Measurements from ENCODE around the gene ARSG. TPM values are rescaled to one million over a fixed set of nuclear protein-coding genes. Genes with fewer than 3 reads are reported as not detected.

Gene ARSG
- total and polyA plus RNA-seq, 2 of the 13 experiments (the other 11 are each of a cell fraction or from before 2014, with no cell fraction given) = 3.7 to 15.2 TPM

- TF ChIP-seq, protein P1, sequence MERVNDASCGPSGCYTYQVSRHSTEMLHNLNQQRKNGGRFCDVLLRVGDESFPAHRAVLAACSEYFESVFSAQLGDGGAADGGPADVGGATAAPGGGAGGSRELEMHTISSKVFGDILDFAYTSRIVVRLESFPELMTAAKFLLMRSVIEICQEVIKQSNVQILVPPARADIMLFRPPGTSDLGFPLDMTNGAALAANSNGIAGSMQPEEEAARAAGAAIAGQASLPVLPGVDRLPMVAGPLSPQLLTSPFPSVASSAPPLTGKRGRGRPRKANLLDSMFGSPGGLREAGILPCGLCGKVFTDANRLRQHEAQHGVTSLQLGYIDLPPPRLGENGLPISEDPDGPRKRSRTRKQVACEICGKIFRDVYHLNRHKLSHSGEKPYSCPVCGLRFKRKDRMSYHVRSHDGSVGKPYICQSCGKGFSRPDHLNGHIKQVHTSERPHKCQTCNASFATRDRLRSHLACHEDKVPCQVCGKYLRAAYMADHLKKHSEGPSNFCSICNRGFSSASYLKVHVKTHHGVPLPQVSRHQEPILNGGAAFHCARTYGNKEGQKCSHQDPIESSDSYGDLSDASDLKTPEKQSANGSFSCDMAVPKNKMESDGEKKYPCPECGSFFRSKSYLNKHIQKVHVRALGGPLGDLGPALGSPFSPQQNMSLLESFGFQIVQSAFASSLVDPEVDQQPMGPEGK (CRISPR knock-in tag; IDR thresholded peaks at IDR 0.05) = peak; percentile 96
- TF ChIP-seq HNRNPLL (IDR thresholded peaks at IDR 0.05; ENCODE audit: low read depth, low read length, poor library complexity, severe bottlenecking) (no peak), ASH2L (IDR thresholded peaks at IDR 0.05; ENCODE audit: insufficient read length, low read depth, low read length) (peak; percentile 99), GTF2F1 (IDR thresholded peaks at IDR 0.05; ENCODE audit: low read length) (no peak), RFXAP (CRISPR knock-in tag; IDR thresholded peaks at IDR 0.05; ENCODE audit: borderline replicate concordance) (0 out of 2 replicates have a peak, but pooled peaks have one; percentile 12), SALL2 (CRISPR knock-in tag; IDR thresholded peaks at IDR 0.05) (peak; percentile 33; the same call in 1 of the 2 replicates), ZNF839 (CRISPR knock-in tag; IDR thresholded peaks at IDR 0.05; ENCODE audit: borderline replicate concordance) (peak; percentile 79; the same call in 1 of the 2 replicates), REPIN1 (CRISPR knock-in tag; IDR thresholded peaks at IDR 0.05; ENCODE audit: borderline replicate concordance, low read depth) (no peak; the same call in 1 of the 2 replicates), HOXA7 (CRISPR knock-in tag; IDR thresholded peaks at IDR 0.05) (no peak), TSC22D2 (CRISPR knock-in tag; IDR thresholded peaks at IDR 0.05; ENCODE audit: borderline replicate concordance) (peak; percentile 95), HMG20B (CRISPR knock-in tag; conservative IDR thresholded peaks at IDR 0.05) (peak; percentile 88), NR2F6 (IDR thresholded peaks at IDR 0.05) (peak; percentile 87), NR2F6 (CRISPR knock-in tag; IDR thresholded peaks at IDR 0.05) (peak; percentile 95), ZNF12 (CRISPR knock-in tag; IDR thresholded peaks at IDR 0.05) (peak; percentile 71), ZNF180 (CRISPR knock-in tag; IDR thresholded peaks at IDR 0.05; ENCODE audit: borderline replicate concordance, low read depth) (no peak), NFATC3 (CRISPR knock-in tag; IDR thresholded peaks at IDR 0.05) (peak; percentile 32), ZKSCAN1 (IDR thresholded peaks at IDR 0.05; ENCODE audit: low read length) (peak; percentile 73; the same call in 1 of the 2 replicates), NAIF1 (CRISPR knock-in tag; IDR thresholded peaks at IDR 0.05; ENCODE audit: borderline replicate concordance) (peak; percentile 13; the same call in 1 of the 2 replicates)
- TF ChIP-seq, protein P2, sequence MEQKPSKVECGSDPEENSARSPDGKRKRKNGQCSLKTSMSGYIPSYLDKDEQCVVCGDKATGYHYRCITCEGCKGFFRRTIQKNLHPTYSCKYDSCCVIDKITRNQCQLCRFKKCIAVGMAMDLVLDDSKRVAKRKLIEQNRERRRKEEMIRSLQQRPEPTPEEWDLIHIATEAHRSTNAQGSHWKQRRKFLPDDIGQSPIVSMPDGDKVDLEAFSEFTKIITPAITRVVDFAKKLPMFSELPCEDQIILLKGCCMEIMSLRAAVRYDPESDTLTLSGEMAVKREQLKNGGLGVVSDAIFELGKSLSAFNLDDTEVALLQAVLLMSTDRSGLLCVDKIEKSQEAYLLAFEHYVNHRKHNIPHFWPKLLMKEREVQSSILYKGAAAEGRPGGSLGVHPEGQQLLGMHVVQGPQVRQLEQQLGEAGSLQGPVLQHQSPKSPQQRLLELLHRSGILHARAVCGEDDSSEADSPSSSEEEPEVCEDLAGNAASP (CRISPR knock-in tag; IDR thresholded peaks at IDR 0.05; ENCODE audit: borderline replicate concordance) = no peak; the same call in none of the 2 replicates
- TF ChIP-seq, protein P3, sequence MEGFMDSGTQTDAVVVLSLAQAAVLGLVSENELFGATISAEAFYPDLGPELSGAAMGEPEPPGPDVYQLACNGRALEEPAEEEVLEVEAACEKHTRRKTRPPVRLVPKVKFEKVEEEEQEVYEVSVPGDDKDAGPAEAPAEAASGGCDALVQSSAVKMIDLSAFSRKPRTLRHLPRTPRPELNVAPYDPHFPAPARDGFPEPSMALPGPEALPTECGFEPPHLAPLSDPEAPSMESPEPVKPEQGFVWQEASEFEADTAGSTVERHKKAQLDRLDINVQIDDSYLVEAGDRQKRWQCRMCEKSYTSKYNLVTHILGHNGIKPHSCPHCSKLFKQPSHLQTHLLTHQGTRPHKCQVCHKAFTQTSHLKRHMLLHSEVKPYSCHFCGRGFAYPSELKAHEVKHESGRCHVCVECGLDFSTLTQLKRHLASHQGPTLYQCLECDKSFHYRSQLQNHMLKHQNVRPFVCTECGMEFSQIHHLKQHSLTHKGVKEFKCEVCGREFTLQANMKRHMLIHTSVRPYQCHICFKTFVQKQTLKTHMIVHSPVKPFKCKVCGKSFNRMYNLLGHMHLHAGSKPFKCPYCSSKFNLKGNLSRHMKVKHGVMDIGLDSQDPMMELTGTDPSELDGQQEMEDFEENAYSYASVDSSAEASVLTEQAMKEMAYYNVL (CRISPR knock-in tag; IDR thresholded peaks at IDR 0.05; ENCODE audit: borderline replicate concordance) = peak; percentile 90
- TF ChIP-seq, protein P4, sequence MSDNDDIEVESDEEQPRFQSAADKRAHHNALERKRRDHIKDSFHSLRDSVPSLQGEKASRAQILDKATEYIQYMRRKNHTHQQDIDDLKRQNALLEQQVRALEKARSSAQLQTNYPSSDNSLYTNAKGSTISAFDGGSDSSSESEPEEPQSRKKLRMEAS (IDR thresholded peaks at IDR 0.05) = peak; percentile 99
- TF ChIP-seq, protein P5, sequence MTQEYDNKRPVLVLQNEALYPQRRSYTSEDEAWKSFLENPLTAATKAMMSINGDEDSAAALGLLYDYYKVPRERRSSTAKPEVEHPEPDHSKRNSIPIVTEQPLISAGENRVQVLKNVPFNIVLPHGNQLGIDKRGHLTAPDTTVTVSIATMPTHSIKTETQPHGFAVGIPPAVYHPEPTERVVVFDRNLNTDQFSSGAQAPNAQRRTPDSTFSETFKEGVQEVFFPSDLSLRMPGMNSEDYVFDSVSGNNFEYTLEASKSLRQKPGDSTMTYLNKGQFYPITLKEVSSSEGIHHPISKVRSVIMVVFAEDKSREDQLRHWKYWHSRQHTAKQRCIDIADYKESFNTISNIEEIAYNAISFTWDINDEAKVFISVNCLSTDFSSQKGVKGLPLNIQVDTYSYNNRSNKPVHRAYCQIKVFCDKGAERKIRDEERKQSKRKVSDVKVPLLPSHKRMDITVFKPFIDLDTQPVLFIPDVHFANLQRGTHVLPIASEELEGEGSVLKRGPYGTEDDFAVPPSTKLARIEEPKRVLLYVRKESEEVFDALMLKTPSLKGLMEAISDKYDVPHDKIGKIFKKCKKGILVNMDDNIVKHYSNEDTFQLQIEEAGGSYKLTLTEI (CRISPR knock-in tag; conservative IDR thresholded peaks at IDR 0.05) = no peak
Observed at GRCh38 chr17:68383443-68384321, 92.4 kb downstream of the ARSG start (continued).
